Neuron (in vitro differentiated cells): ENCODE results near the gene ACAD9.
"Not testable (repeated sequence)": the region's sequence is repeated elsewhere in the genome, so short reads cannot be mapped to it uniquely, and the experiment has no call there.

Experiments used
- H2AFZ ChIP-seq: one replicate; pipeline ENCODE4 v1.6.1; 2013; ENCODE audit warnings: low read depth, mild to moderate bottlenecking, inconsistent platforms, low read length, moderate library complexity
- H3K27me3 ChIP-seq: one replicate; pipeline ENCODE4 v1.6.1; 2013; ENCODE audit warnings: low read length; ENCODE audit not compliant: insufficient read depth
- H3K36me3 ChIP-seq: one replicate; pipeline ENCODE4 v1.6.1; 2013; ENCODE audit warnings: low read length; ENCODE audit not compliant: insufficient read depth
- H3K4me1 ChIP-seq: one replicate; pipeline ENCODE4 v1.6.1; 2013; ENCODE audit warnings: low read length; ENCODE audit not compliant: insufficient read depth
- H3K4me3 ChIP-seq: 2 replicates; pipeline ENCODE4 v1.5.1; 2013; ENCODE audit warnings: mild to moderate bottlenecking, low read length, moderate library complexity
- H3K9me3 ChIP-seq: one replicate; pipeline ENCODE4 v1.6.1; 2013; ENCODE audit warnings: low read length

The ACAD9 gene

GRCh38 chr3:128867200-128868125, 12.0 kb upstream of the ACAD9 start:
- Histone ChIP-seq H2AFZ (no peak overlapping the region), H3K36me3 (no peaks in the 10 kb centered on the region), H3K4me3 (no peak overlapping the region), H3K27me3 (no peaks in the 10 kb centered on the region), H3K9me3 (no peaks in the 10 kb centered on the region), H3K4me1 (peaks cover 11% of the 10 kb centered on the region)

GRCh38 chr3:128870347-128870746, 9.1 kb upstream of the ACAD9 start:
- H2AFZ ChIP-seq, result no peak overlapping the region
- H3K9me3 ChIP-seq, result no peaks in the 10 kb centered on the region
- H3K4me3 ChIP-seq, result no peak overlapping the region
- no peaks in the 10 kb centered on the region for H3K27me3 ChIP-seq
- no peaks in the 10 kb centered on the region for H3K36me3 ChIP-seq
- H3K4me1 ChIP-seq, result peaks cover 13% of the 10 kb centered on the region

GRCh38 chr3:128872282-128872681, 7.1 kb upstream of the ACAD9 start:
- Histone ChIP-seq H2AFZ (no peak overlapping the region), H3K36me3 (no peaks in the 10 kb centered on the region), H3K9me3 (no peaks in the 10 kb centered on the region), H3K27me3 (no peaks in the 10 kb centered on the region), H3K4me1 (peaks cover 10% of the 10 kb centered on the region), H3K4me3 (no peak overlapping the region)

- Histone ChIP-seq H3K36me3 (no peaks in the 10 kb centered on the region), H3K9me3 (no peaks in the 10 kb centered on the region), H3K27me3 (no peaks in the 10 kb centered on the region), H3K4me1 (peaks cover 13% of the 10 kb centered on the region), H2AFZ (no peak overlapping the region), H3K4me3 (no peak overlapping the region)
Observed at GRCh38 chr3:128872744-128873143, 6.7 kb upstream of the ACAD9 start.

GRCh38 chr3:128873244-128874022, 6.0 kb upstream of the ACAD9 start:
- H3K4me3 ChIP-seq, result no peak overlapping the region
- H3K36me3 ChIP-seq, result no peaks in the 10 kb centered on the region
- no peak overlapping the region for H2AFZ ChIP-seq

GRCh38 chr3:128874481-128875180, 4.8 kb upstream of the ACAD9 start:
- H3K36me3 ChIP-seq, result no peaks in the 10 kb centered on the region
- H3K4me1 ChIP-seq, result peaks cover 22% of the 10 kb centered on the region
- H3K9me3 ChIP-seq, result no peaks in the 10 kb centered on the region
- H3K4me3 ChIP-seq, result no peak overlapping the region
- no peak overlapping the region for H2AFZ ChIP-seq
- no peaks in the 10 kb centered on the region for H3K27me3 ChIP-seq

More at GRCh38 chr3:128873244-128874022, 6.0 kb upstream of the ACAD9 start:
- no peaks in the 10 kb centered on the region for H3K9me3 ChIP-seq
- no peaks in the 10 kb centered on the region for H3K27me3 ChIP-seq
- peaks cover 20% of the 10 kb centered on the region for H3K4me1 ChIP-seq

- H3K27me3 ChIP-seq, result no peaks in the 10 kb centered on the region
- H3K4me3 ChIP-seq, result no peak overlapping the region
- H3K4me1 ChIP-seq, result peaks cover 28% of the 10 kb centered on the region
- no peaks in the 10 kb centered on the region for H3K9me3 ChIP-seq
- H2AFZ ChIP-seq, result no peak overlapping the region
- no peaks in the 10 kb centered on the region for H3K36me3 ChIP-seq
Observed at GRCh38 chr3:128875556-128876120, 3.8 kb upstream of the ACAD9 start.

- Histone ChIP-seq H3K36me3 (peaks cover 10% of the 10 kb centered on the region), H3K4me3 (peak overlapping the region; percentile 95), H3K9me3 (no peaks in the 10 kb centered on the region), H2AFZ (no peak overlapping the region), H3K4me1 (peaks cover 35% of the 10 kb centered on the region), H3K27me3 (no peaks in the 10 kb centered on the region)
Observed at GRCh38 chr3:128878011-128878457, 1.4 kb upstream of the ACAD9 start.

GRCh38 chr3:128878556-128879124, 780 bp upstream of the ACAD9 start:
- peak overlapping the region; percentile 78 for H2AFZ ChIP-seq
- H3K9me3 ChIP-seq, result no peaks in the 10 kb centered on the region
- peaks cover 29% of the 10 kb centered on the region for H3K4me1 ChIP-seq
- peak overlapping the region; percentile 95 for H3K4me3 ChIP-seq
- H3K36me3 ChIP-seq, result peaks cover 10% of the 10 kb centered on the region
- no peaks in the 10 kb centered on the region for H3K27me3 ChIP-seq

- H3K36me3 ChIP-seq, result peaks cover 21% of the 10 kb centered on the region
- peaks cover 27% of the 10 kb centered on the region for H3K4me1 ChIP-seq
- H3K4me3 ChIP-seq, result peak overlapping the region; percentile 95
- H3K9me3 ChIP-seq, result no peaks in the 10 kb centered on the region
- H3K27me3 ChIP-seq, result no peaks in the 10 kb centered on the region
- H2AFZ ChIP-seq, result peak overlapping the region; percentile 71
Observed at GRCh38 chr3:128879991-128880390, 571 bp downstream of the ACAD9 start.

GRCh38 chr3:128880455-128880854, 1.0 kb downstream of the ACAD9 start:
- H2AFZ ChIP-seq, H3K9me3 ChIP-seq, H3K27me3 ChIP-seq: not testable (repeated sequence)
- Histone ChIP-seq H3K4me1 (peaks cover 27% of the 10 kb centered on the region), H3K4me3 (peak overlapping the region; percentile 95), H3K36me3 (peaks cover 24% of the 10 kb centered on the region)

- Histone ChIP-seq H3K4me3 (no peak overlapping the region), H3K27me3 (no peaks in the 10 kb centered on the region), H3K4me1 (peaks cover 27% of the 10 kb centered on the region), H2AFZ (no peak overlapping the region), H3K36me3 (peaks cover 24% of the 10 kb centered on the region), H3K9me3 (no peaks in the 10 kb centered on the region)
Observed at GRCh38 chr3:128881576-128881975, 2.2 kb downstream of the ACAD9 start.
